IPS DF 6.9 (cell line): ENCODE results near the gene SELENON.

Experiments used
- DNase-seq: peaks from one replicate; pipeline ENCODE4 v3.0.0-alpha.2; 2013; ENCODE audit warnings: low read depth, low spot score
- H3K27ac ChIP-seq: one replicate; pipeline ENCODE4 v1.5.1; 2013; ENCODE audit warnings: low read length, control low read depth
- H3K27me3 ChIP-seq: 2 replicates; pipeline ENCODE4 v1.6.1; 2013; ENCODE audit warnings: mild to moderate bottlenecking, low read length; ENCODE audit not compliant: control insufficient read depth, insufficient read depth
- H3K36me3 ChIP-seq: 2 replicates; pipeline ENCODE4 v1.6.1; 2013; ENCODE audit warnings: low read length; ENCODE audit not compliant: control insufficient read depth, insufficient read depth
- H3K4me1 ChIP-seq: 2 replicates; pipeline ENCODE4 v1.6.1; 2013; ENCODE audit warnings: low read length; ENCODE audit not compliant: control insufficient read depth, insufficient read depth
- H3K4me3 ChIP-seq: 2 replicates; pipeline ENCODE4 v1.5.1; 2013; ENCODE audit warnings: mild to moderate bottlenecking, low read length
- H3K9me3 ChIP-seq: 2 replicates; pipeline ENCODE4 v1.6.1; 2013; ENCODE audit warnings: low read length, inconsistent platforms; ENCODE audit not compliant: control insufficient read depth, insufficient read depth
- WGBS: extraction: QIAGEN DNeasy Blood & Tissue Kit; methylation state at CpG from one replicate; pipeline ENCODE4 v1.1.7; 2013; ENCODE audit warnings: mixed read lengths, missing lambda C conversion rate; ENCODE audit not compliant: insufficient read length, insufficient coverage; 5-methylcytosine and 5-hydroxymethylcytosine counted together

Gene SELENON

DNA sequence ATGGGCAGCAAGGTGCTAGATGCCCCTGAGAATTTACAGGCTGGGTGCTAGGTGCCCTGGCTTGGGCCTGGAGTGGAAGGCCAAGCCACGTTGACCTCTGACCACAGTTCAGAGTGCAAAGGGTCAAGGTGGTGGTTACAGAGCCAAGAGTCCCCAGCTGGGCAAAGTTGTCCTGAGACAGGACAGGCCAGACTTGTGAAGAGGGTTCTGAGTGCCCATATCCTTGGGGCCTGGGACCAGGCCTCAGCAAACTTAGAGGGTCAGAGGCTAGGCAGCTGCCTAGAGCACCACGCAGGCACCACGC is 18.9 kb upstream of the SELENON start:
- H3K27ac ChIP-seq = no peak overlapping the region
- no peaks in the 10 kb centered on the region for H3K36me3 ChIP-seq
- peaks cover 9% of the 10 kb centered on the region for H3K4me1 ChIP-seq
- no peaks in the 10 kb centered on the region for H3K27me3 ChIP-seq
- no peak overlapping the region for H3K4me3 ChIP-seq
- H3K9me3 ChIP-seq = no peaks in the 10 kb centered on the region
- no CpG with 5 or more reads among the region's 3 CpGs for WGBS
- no peak for DNase-seq

DNA sequence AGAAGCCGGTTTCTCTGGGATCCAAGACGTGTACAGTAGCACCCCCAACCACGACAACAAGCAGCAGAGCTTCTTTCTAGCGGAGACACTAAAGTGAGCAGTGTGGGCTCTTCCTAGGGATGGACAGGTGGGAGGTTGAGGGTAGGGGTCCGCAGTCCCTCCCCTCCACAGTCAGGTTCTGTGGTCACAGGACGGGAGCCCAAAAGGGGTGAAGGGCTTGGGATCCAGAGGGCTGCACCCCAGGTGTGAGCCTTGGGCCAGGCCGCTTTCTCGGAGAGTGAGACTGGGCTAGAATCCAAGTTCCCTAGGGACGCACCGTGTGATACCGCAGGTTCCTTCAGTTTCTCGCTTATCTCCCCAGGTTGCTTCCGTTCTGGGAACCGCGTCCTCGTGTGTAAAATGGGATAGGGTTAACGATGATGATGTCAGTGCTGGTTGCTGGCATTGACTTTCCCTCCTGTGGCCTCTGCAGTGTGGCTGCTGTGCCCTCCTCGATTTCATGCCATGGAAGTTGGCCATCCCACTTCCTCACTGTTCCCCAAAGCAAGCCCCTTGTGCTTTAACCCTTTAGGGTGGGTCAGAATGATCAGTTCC is 17.3 kb upstream of the SELENON start:
- Histone ChIP-seq H3K27me3 (no peaks in the 10 kb centered on the region), H3K4me1 (peaks cover 9% of the 10 kb centered on the region), H3K4me3 (no peak overlapping the region), H3K36me3 (no peaks in the 10 kb centered on the region), H3K27ac (no peak overlapping the region), H3K9me3 (no peaks in the 10 kb centered on the region)
- no CpG with 5 or more reads among the region's 18 CpGs for WGBS
- no peak for DNase-seq

DNA sequence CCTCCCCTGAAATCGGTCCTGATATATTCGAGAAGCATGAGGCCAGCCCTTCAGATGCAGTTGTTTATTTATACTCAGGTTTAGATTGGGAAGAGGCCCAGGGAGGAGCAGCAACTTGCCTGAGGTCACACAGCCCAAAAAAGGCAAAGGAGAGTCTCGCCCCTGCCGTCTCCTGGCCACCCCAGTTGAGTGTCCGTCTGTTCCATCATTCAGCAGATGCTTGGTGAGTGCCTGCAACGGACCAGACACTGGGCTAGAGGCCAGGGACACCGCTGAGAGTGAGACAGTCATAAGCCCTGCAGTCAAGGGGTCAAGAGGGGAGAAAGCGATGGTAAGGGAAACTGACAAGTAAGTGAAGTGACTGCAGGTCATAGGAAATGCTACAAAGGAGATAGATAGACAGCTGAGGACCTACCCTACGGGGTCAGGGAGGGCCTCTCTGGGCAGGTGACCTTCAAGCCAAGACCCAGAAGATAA is 15.4 kb upstream of the SELENON start:
- Histone ChIP-seq H3K36me3 (no peaks in the 10 kb centered on the region), H3K9me3 (no peaks in the 10 kb centered on the region), H3K27ac (no peak overlapping the region), H3K4me3 (no peak overlapping the region), H3K4me1 (peaks cover 9% of the 10 kb centered on the region), H3K27me3 (no peaks in the 10 kb centered on the region)
- DNase-seq = no peak
- no CpG with 5 or more reads among the region's 9 CpGs for WGBS

DNA sequence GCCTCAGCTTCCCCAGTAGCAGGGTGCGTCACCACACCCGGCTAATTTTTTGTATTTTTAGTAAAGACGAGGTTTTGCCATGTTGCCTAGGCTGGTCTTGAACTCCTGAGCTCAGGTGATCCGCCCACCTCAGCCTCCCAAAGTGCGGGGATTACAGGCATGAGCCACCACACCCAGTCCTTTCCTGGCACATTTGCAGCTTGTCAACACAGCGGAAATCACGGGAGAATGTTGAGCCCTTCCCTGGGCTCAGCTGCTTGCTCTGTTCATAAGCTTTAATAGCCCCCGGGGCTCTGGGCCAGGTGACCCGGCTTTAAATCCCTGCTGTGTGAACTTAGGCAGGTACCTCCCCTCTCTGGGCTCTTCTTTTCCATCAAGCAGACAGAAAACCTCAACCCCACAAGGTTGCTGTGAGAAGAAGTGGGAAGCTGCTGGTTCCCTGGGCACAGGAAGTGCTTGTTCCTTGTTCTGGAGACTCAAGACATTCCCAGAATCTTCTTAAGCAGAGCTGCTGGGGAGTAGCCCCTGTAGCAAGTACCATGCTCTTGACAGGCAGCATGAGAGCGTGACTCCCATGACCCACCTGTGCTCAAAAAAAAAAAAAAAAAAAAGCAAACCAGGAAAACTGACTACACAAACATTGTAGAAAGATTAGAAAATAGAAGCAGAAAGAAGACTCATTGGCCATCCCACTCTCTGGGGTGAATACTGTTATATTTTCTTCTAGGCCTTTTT is 14.5 kb upstream of the SELENON start:
- DNase-seq = no peak
- no peaks in the 10 kb centered on the region for H3K36me3 ChIP-seq
- no peak overlapping the region for H3K27ac ChIP-seq
- H3K4me3 ChIP-seq = no peak overlapping the region
- no peaks in the 10 kb centered on the region for H3K27me3 ChIP-seq
- H3K4me1 ChIP-seq = peaks cover 7% of the 10 kb centered on the region
- WGBS = no CpG with 5 or more reads among the region's 10 CpGs
- no peaks in the 10 kb centered on the region for H3K9me3 ChIP-seq

DNA sequence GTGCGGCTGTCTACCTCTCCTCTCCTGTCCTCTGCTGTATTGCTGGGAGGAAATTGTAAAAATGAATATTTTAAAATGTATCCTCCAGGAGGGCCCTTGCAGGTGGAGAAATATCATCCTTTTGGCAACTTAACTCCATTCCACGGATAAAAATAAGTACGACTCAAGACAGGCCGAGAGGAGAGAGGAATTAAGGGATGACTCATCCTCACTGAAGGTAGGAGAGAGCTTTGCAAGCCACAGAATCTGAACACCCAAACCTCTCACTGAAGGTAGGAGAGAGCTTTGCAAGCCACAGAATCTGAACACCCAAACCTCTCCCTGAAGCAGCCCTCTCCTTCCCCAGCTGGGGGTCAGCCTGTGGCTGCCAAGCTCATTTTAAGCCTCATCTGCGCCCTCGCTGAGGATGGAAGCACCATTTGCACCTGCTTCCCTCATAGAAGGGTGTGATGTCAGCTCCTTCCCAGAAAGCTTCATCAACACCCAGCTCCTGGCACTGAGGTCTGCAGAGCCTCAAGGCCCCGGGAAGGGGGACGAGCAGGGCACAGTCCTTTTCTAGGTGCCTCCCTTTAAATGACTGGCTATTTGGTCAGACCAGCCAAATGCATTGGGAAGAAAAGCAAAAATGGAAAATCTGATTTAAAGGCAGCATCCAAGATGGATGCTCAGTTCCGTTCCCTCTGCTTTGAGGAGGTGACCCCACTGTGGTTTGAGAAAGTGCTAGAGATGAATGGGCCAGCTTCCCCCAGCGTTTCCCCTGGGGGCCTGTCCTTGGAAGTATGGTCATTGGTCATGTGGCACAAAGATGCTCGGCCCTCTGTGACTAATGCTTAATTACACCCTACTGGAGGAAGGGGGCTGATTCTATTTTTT is 12.9 kb upstream of the SELENON start:
- DNase-seq = no peak
- WGBS = no CpG with 5 or more reads among the region's 11 CpGs
- Histone ChIP-seq H3K27ac (no peak overlapping the region), H3K4me3 (no peak overlapping the region), H3K27me3 (no peaks in the 10 kb centered on the region), H3K4me1 (no peaks in the 10 kb centered on the region), H3K9me3 (no peaks in the 10 kb centered on the region), H3K36me3 (no peaks in the 10 kb centered on the region)

DNA sequence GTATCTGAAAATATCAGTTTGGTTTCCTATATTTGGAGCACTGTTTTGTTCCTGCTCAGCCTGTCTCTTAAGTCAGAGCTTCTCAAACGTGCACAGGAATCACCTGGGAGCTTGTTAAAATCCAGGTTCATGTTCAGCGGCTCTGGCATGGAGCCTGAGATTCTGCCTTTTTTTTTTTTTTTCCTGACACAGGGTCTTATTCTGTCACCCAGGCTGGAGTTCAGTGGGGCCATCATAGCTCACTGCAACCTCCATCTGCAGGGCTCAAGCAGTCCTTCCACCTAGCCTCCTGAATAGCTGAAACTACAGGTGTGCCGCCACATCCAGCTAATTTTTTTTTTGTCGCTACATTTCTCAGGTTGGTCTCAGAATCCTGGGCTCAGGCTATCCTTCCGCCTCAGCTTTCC is 12.2 kb upstream of the SELENON start:
- Histone ChIP-seq H3K4me3 (no peak overlapping the region), H3K9me3 (no peaks in the 10 kb centered on the region), H3K27me3 (no peaks in the 10 kb centered on the region), H3K4me1 (no peaks in the 10 kb centered on the region), H3K27ac (no peak overlapping the region), H3K36me3 (no peaks in the 10 kb centered on the region)
- DNase-seq = no peak
- WGBS = no CpG with 5 or more reads among the region's 5 CpGs

DNA sequence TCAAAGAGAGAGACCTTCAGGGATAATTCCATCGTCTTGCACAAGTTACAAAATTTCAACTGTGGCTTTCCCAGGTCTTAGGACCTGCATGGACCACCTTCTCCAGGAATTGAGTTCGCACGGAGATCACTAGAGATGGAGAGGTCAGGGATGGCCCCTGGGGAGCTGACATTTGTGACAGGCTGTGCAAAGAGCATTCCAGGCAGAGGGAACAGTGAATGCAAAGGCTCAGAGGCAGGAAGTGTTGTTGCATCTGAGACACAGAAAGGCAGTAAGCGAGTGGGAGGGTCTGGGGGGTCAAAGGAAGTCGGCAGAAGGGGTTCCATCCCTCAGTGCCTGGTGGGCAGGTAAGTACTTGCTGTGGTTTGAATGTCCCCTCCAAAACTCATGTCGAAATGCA is 9.5 kb upstream of the SELENON start:
- Histone ChIP-seq H3K9me3 (no peaks in the 10 kb centered on the region), H3K36me3 (no peaks in the 10 kb centered on the region), H3K27ac (no peak overlapping the region), H3K4me1 (no peaks in the 10 kb centered on the region), H3K27me3 (no peaks in the 10 kb centered on the region), H3K4me3 (no peak overlapping the region)
- no peak for DNase-seq
- WGBS = no CpG with 5 or more reads among the region's 6 CpGs

DNA sequence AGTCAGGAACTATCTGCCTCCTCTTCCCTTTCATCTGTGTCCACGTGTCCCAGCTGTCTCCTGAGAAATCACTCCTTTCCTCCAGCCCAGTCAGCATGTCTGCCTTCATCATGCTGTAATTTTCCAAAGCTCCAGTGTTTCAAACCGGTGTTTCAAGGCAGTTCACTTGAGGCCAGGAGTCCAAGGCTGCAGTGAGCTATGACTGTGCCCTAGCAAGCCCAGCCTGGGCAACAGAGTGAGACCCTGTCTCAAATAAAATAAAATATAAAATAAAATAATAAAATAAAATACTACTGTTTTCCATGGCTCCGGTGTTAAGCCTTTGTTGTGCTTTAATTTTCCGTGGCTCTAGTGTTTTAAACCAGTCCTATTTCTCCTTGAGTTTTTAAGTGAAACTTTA is 7.9 kb upstream of the SELENON start:
- no peak for DNase-seq
- Histone ChIP-seq H3K9me3 (no peaks in the 10 kb centered on the region), H3K27me3 (no peaks in the 10 kb centered on the region), H3K36me3 (no peaks in the 10 kb centered on the region), H3K4me1 (no peaks in the 10 kb centered on the region), H3K4me3 (no peak overlapping the region), H3K27ac (no peak overlapping the region)
- no CpG with 5 or more reads among the region's 4 CpGs for WGBS

DNA sequence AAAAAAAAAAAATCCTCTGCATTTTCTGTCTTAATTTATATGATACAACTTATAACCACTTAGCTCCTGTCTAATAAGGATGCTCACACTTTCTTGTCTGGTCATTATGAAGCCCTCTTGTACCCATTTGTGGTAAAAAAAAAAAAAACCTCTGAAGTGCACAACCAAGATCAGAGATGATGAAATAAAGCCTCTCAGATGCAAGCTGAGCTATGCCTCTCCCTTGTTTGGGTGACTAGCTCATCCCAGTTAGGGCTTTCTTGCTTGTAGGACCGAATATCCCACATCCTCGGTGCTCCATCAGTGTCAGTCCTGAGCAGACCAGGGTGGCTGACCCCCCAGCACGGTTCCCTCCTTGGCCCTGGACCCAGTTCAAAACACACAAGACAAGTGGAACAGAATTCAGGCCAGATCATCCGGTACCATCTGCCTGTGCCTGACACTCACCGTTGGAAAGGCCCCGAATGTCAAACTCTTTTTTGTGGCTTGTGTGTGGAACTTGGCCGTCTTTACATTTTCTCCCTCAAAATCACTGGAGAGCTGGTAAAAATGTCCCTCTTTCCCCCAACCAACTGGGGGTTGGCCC is 6.3 kb upstream of the SELENON start:
- H3K27ac ChIP-seq = no peak overlapping the region
- H3K4me1 ChIP-seq = no peaks in the 10 kb centered on the region; the same call in 1 of the 2 replicates
- WGBS = no CpG with 5 or more reads among the region's 7 CpGs
- H3K36me3 ChIP-seq = no peaks in the 10 kb centered on the region
- no peak overlapping the region for H3K4me3 ChIP-seq
- H3K27me3 ChIP-seq = no peaks in the 10 kb centered on the region
- no peaks in the 10 kb centered on the region for H3K9me3 ChIP-seq
- DNase-seq = no peak

DNA sequence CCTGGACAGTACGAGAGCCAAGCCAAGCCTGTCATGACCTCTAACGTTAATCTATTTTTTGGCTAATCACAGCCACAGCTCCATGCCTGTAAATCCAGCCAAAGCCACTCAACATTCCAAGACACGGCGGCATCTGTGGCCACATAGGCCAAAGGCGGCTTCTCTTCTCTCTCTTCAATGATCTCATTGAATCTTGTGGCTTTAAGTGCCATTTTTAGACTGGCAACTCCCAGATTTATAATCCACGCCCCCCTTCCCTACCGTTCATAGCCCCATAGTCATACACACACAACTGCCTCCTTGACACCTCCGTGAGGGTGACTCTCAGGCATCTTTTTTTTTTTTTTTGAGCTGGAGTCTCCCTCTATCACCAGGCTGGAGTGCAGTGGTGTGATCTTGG is 5.7 kb upstream of the SELENON start:
- Histone ChIP-seq H3K27ac (no peak overlapping the region), H3K4me3 (no peak overlapping the region), H3K36me3 (no peaks in the 10 kb centered on the region), H3K4me1 (no peaks in the 10 kb centered on the region; the same call in 1 of the 2 replicates), H3K9me3 (no peaks in the 10 kb centered on the region), H3K27me3 (no peaks in the 10 kb centered on the region)
- no CpG with 5 or more reads among the region's 8 CpGs for WGBS
- no peak for DNase-seq
